GM12872 (cell line): ENCODE results near the gene SPATA46.

Source experiments
- TF ChIP-seq, protein P1 (sequence below): IDR thresholded peaks from 3 replicates; pipeline ENCODE4 v1.5.1; 2011; ENCODE audit warnings: low read depth, mild to moderate bottlenecking, low read length, moderate library complexity; ENCODE audit not compliant: insufficient read depth

Gene SPATA46

DNA sequence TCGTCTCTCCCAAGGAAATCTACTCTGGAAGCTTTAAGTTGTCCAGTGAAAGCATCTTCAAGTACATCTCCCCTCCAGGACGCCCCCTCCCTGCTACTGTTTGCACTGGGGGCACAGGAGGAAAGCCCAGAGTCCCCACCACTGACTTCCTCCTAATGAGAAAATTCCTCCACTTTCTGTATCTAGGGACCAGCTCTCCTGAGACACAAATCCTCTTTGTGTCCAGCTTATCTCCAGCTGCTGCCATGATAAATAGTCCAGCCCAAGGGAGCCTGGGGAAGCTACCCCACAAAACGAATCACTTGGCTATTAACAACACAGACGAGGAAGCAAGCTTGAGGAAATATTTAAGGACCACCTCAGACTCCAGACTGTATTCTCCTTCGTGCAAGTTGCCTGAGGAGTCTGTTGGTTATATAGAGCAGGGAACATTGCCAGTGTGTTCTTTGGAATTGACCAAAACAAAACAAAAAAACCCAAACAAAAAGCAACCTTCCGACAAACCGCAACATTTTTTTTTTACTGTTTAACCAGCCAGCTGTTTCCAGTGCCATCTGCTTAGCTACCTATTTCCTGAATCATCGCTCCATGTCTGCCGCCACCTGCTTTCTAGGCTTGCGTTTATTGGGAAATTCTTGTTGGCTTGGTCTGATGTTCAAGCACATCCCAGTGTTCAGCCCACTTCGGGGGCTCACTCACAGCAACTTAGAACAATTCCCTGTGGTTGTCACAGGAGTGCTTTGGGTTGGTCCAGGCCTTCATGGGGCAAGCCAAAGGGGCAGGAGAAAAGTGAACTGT is 12.6 kb upstream of the SPATA46 start:
- TF ChIP-seq, protein P1, sequence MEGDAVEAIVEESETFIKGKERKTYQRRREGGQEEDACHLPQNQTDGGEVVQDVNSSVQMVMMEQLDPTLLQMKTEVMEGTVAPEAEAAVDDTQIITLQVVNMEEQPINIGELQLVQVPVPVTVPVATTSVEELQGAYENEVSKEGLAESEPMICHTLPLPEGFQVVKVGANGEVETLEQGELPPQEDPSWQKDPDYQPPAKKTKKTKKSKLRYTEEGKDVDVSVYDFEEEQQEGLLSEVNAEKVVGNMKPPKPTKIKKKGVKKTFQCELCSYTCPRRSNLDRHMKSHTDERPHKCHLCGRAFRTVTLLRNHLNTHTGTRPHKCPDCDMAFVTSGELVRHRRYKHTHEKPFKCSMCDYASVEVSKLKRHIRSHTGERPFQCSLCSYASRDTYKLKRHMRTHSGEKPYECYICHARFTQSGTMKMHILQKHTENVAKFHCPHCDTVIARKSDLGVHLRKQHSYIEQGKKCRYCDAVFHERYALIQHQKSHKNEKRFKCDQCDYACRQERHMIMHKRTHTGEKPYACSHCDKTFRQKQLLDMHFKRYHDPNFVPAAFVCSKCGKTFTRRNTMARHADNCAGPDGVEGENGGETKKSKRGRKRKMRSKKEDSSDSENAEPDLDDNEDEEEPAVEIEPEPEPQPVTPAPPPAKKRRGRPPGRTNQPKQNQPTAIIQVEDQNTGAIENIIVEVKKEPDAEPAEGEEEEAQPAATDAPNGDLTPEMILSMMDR = no peak

DNA sequence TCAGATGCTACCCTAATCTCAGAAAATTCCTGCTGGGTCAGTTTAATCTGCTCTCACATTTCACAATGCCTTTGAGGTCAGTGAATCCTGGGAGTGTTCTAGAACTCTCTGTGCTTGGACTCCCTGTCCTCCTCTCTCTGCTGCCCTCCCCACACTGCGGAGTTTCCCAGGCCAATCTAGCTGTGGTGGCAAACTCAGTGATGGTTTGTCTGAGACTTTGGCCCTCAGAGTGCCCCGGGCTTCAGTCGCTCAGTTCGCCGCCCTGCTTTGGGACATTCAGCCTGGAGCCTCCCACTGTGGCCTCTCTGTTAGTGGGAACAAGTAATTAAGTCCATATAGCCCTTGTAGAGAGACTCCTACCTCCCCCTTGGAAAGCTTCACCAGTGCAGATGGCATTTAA is 12.0 kb upstream of the SPATA46 start:
- TF ChIP-seq, protein P1 = no peak

DNA sequence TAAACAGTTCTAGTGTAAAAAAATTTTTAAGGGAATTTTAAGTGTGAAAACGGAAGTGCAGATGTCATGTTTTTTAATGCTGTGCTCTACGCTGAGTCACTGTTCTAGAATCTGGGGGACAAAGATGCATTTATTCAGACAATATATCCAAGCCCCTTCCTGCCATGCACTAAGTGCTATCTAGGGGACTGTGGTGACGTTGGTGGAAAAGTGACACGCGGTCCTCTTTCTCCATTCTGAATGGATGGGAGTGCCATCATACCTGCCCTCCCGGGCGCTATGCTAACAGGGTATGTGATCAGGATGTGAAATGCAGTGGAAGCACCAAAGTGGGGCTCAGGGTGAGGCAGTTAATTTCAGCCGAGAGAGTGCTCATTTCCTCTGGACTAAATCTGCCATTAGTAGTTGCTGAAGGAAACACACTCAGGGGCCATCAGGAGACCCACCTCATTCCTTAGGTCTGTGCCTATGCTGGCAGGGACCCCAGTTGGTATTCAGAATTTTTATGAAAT is 11.5 kb upstream of the SPATA46 start:
- TF ChIP-seq, protein P1 = no peak

DNA sequence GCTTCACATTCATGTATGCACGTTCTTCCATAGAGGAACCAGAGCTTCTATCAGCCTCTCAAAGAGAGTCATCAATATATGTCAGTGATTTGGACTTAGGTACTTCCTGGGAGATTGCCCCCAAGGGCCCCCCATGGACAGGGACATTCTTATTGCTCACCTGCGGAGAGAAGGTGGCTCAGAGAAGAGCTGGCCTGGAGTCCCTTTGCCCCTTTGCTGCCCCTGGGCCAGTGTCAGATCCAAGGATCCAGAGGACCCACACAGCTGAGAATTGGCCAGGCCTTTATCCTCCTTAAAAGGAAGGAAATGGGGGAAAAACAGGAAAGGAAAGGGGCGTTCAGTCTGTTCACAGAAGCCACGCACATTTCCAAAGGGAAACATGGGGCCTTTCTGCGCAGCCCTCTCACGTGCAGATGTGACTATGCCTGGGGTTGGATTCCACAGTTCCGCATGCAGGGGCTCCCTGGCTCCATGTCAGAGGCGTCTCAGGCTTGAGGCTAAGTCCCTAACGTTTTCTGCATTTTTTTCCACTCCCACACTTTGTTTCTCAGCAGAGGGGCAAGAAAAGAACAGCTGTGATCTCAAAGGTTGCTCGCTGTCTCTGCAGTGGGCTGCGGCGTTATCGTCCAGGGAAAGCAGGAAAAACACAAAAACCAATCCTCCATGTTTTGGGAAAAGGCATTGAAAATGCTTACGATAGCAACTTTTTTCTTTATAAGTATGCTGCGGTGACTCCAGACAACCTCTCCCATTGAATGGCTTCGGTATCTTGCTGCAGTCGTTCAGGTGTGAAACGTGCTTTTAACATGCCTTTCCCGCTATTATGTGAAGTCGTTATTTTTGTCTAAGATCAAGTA is 10.8 kb upstream of the SPATA46 start:
- TF ChIP-seq, protein P1 = no peak

DNA sequence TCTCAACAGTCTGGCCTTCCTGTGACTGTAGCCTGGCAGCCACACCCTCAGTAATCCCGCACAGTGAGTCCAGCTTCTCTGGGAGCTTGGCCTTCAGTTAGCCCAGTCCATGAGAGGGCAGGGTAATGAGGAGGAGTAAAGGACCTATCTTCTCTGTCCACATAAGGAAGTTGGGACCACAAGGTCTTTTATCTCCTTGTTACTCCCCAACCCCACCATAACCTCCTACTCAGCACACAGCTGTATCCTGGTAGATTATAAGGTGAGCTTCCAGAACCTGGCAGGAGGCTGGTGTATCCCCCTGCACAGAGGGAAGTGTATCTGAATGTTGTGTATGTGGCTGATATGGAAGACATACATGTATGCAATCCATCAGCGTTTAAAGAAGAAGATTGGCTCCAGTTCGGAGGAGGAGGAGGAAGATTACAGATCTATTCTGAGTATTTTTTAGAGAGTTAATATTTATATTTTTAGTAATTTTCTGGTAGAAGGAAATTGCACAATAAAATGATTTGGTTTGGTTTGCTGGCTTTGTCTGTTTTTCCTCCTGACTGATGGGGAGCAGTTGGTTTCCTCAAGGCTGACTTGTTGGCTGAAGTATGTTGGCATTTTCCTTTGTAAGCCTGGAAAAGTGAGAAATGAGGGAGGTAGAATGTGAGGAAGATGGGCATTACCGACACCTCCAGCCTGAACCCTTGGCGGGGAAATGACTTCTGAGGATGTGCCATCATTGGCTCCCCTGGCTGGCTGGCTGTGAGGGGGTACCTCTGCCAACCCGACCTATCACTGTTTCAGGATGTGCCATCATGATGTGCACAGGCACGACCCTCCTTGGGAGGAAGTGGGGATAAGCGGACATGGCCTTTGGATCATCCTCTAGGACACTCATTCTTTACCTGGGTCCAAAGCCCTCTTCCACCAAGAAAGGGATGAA is 9.9 kb upstream of the SPATA46 start:
- TF ChIP-seq, protein P1 = no peak

DNA sequence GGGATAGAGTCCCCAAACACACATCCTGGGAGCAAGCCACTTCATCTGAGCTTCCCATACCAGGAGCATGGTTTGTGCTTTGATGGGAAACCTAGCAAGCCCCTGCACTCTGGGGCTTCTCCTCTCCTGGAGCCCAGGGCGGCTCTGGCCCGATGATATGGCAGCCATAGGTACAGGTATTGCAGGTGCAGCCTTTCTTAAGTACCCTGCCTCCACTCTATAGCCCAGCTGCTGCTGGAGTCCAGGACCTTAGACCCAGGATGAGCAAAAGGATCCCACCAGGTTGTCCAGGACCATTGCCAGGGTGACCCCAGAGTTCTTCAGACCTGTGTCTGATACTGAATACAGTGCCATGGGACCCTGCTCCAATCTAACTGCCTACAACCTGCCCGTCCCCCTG is 9.0 kb upstream of the SPATA46 start:
- TF ChIP-seq, protein P1 = no peak

DNA sequence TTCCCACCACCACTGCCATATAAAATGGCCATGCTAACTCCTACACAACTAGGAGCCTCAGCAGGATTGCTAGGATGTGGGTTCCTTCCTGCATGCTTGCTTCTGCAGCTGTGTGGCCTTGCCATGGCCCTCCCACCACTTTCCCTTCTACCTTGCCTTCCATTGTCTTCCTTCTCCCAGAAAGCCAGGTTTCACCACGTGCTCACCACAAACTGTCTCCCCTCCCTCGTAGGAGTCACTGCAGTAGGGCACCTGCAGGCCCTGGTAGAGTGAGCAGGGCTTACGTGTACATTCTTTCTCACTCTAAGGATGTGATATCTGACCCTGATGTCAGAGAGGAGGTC is 8.6 kb upstream of the SPATA46 start:
- TF ChIP-seq, protein P1 = no peak
